Left renal pelvis (tissue), 4 donors: ENCODE results near the gene STXBP6. TPM values are rescaled to one million over a fixed set of nuclear protein-coding genes. Genes with fewer than 3 reads are reported as not detected.

Experiments
- DNase-seq, 4 donors: peaks; one replicate each; pipeline ENCODE4 v3.0.0-alpha.2; 2013; ENCODE audit warnings: low read depth in 4 of 4, low spot score in 3 of 4
- polyA plus RNA-seq, 4 donors: library from polyadenylated mRNA; unstranded; fragments of 120-200 nt; gene quantifications; one replicate each; pipeline ENCODE4 v1.2.1, GENCODE V29; 2013; ENCODE audit not compliant: insufficient read length in 4 of 4

STXBP6 gene
- polyA plus RNA-seq, 4 donors, result 9.0 to 11.0 (median 10.0) TPM

DNA sequence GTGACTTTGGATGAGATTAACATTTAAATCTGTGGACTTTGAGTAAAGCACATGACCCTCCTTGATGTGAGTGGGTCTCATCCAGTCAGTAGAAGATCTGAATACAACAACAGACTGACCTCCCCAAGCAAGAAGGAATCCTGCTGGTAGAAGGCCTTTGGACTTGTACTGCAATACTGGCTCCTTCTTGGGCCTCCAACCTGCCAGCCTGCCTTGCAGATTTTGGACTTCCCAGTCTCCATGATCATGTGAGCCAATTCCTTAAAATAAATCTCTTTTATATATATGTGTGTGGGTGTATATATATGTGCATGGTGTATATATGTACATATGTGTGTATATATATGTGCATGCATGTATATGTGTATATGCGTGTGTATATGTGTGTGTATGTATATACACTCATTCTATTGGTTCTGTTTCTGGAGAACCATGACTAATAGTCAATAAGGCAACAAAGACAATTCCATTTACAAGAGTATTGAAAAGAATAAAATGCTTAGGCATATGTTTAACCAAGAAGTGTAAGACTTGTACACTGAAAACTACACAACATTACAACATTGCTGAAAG lies 183.8 kb downstream of the STXBP6 start:
- DNase-seq, result no peak

DNA sequence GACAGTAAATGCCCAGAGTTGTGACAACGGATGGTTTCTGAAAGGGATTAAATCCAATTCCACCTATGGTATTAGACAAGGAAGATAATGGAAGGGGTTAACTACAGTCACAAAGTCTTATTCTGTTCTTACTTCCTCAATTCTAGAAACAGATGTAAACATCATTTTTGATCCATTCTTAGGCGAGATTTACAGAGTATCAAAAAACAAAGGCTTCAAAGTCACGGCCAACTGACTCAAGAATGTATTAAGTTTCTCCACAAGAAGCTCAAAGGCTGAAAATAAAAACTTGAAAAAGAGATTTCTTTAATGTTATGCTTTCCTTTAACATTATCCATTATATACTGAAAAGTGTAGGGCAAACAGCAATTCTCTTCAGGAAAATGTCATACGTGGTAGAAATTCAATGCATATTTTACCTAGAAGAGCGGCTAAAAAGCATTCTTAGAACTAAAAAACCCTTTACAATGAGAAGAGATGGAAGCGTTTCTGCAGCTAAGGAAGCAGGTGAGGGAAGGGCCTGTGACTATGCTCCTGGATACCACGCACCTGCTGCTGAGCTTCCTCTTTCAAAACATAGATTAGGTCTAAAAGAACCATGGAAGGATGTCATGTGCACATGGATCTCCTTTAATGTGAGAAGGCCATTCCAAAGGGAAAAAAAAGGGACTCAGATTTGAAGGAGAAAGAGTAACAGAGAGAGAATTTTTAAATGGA lies 185.8 kb downstream of the STXBP6 start:
- DNase-seq, result no peak

DNA sequence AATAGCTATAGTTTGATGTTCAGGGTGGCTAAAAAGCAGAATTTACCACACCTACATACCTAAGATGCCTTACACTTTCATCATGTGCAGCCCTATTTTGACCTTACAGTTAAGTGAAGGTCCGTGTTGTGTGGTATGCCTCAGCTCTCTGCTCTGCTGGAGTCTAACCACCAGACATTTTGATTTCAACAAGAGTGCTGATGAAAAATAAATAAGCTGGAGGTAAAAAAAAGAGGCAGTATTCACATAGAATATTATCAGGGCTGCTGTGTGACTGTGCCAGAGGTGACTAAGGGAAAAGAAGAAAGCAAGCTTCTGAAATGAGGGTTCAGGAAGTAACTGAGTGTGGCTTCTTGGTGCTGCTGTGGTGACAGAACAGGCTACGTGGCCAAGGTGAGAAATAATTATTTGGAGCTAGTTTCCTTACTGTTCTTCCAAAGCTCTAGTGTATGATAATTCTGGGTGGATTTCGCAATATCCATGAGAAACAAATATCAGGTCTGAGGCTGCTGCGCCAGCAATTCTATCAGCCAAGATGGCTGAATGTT lies 188.8 kb downstream of the STXBP6 start:
- no peak for DNase-seq

DNA sequence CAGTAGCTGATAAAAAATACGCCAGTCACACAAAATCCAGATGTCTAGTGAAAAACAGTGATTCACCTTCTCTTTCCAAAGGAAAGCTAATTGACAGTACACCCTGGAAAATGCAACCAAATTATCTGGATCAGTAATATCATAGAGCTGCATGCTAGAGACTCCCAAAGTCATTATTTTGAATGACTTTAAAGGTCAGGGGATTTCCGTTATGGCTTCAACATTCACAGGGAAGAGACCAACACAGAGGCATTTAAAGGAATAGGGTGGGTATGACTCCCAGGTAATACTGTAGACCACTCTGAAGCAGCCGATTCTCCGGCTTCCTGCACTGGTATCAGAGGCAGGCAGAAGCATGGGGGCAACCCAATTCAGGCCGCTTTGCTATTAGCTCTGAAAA lies 190.4 kb downstream of the STXBP6 start:
- no peak for DNase-seq

DNA sequence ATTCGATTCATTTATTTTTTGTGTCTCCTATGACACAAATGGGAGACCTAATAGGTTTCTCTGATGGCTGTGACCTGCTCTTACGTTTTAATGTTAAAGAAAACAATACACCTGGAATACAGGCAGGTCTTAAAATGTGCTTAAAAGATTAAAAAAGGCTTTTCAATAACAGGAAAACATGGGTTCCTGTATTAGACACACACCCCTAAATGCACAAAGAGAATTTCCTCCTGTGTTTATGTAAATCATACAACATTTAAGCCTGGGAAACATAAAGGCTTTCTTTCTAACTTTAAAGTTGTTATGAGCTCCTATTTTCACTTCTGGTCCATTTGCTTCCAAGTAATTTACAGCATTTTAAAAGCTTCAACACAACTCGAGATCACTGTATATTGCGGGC lies 191.3 kb downstream of the STXBP6 start:
- DNase-seq, result no peak

GRCh38 chr14:24858052-24858451 lies 191.9 kb downstream of the STXBP6 start:
- no peak for DNase-seq

- no peak for DNase-seq
Measured at GRCh38 chr14:24857277-24857676, 192.7 kb downstream of the STXBP6 start.

DNA sequence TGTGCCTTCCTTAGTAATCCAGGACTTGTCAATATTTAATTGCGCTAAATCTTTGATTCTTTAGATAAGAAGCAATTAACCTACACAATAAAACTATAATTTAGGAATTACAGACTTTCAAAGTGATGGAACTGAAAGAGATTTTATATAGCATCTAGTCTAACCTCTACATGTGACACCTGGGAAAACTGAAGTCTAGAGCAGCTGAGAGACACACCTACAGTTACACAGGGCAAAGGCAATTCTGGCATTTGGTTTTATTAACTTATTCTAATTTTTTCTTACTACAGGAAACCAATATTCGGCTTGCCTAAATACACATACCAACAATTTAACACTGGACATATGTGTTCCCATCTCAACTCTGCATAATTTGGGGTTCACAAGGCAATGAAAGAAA lies 196.5 kb downstream of the STXBP6 start:
- DNase-seq, result no peak

DNA sequence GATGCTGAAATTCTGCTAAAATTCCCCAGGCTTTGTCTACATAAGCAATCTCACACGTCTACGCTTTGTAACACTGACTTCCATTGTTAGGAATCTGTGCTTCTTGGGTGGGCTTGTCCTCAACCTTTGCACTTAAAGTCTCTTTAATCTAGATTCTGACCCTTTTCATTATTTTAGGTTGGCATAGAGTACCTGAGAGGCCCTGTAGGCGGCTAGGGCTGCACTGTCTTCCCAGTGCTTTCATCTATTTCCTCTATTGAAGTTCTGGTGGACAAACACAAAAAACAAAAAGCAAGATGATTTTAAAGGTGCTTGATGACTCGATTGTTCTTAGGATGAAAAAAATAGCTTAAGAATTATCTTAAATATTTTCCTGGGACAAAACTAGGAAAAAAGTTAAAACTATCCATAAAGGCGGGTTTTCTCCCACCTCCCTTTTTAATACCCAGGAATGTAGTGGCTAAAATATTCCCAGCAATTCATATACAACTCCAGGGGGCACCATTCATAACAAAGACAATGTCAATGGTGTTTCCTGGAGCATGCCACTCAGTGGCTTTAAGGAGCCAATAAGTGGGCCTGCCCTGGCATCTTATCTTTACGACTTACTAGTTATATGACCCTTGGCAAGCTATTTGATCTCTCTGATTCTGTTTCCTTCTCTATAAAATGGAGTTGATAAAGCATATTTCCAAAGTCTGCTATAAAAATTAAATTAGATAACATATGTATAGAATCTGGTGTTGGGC lies 197.5 kb downstream of the STXBP6 start:
- DNase-seq, result no peak

DNA sequence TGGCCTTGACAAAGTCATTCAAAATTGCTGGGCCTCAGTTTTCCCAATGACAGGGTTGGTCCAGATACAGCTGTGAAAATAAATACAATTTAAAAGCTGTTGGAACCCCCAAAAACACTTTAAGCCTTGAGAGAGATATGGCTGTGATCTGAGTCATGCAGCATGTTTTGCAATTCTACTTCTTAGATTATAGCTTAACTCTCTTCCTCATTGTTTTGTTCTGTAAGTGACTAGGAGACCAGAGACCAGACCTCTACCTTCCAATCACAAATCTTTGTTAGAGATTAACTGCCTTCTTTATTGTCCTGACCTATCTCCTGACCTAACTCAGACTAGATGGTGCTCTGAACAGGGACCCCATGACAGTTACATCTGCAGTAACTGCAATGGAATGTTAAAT lies 198.1 kb downstream of the STXBP6 start:
- DNase-seq, result no peak

DNA sequence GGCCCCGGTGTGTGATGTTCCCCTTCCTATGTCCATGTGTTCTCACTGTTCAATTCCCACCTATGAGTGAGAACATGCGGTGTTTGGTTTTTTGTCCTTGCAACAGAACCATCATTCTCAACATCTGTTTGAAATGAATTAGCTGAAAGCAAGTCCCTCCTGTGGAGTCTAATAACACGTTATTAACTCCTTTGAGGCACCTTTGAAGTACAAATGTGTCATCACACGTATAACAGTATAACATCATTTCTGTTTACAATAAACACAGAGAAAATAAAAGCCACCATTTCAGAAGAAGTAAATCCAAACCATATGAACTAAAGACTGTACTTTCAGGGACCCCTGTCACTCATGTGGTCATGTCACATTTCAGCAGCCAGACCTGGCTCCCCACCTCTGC lies 198.5 kb downstream of the STXBP6 start:
- DNase-seq, result no peak

DNA sequence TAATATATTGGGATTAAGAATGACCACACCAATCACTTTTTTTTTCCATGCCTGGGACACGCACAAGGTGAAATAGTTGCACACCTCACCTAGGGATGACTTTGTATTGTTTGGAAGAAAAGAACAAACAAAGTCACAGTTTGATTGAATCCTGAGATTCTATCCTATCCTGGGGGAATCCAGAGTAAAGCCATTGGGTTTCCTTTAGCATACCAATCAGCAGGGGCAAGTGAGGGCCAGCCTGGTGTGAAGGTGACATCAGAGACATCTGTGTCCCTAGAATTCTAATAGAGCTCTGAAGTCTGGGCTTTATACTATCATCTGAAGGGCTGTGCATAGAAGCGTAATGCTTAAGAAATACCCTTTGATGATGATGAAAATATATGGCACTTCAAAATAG lies 199.9 kb downstream of the STXBP6 start:
- DNase-seq, result no peak

DNA sequence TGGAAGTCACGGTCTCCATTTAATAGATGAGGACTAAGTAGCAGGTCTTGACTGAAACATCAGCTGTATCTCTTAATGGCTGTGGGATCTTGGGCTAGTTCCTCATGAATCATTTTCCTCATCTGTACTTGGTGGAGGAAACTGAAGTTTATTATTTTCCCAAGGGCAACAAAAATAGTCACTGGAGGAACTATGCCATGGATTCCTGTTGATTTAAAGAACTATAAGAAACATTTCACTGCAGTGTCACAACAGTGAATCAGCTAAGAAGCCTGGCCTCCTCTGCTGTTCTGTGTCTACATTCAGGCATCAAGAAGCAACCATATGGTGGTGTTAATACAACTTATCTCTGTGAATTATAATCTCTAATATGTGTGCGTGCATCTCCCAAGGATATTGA lies 200.5 kb downstream of the STXBP6 start:
- no peak for DNase-seq

DNA sequence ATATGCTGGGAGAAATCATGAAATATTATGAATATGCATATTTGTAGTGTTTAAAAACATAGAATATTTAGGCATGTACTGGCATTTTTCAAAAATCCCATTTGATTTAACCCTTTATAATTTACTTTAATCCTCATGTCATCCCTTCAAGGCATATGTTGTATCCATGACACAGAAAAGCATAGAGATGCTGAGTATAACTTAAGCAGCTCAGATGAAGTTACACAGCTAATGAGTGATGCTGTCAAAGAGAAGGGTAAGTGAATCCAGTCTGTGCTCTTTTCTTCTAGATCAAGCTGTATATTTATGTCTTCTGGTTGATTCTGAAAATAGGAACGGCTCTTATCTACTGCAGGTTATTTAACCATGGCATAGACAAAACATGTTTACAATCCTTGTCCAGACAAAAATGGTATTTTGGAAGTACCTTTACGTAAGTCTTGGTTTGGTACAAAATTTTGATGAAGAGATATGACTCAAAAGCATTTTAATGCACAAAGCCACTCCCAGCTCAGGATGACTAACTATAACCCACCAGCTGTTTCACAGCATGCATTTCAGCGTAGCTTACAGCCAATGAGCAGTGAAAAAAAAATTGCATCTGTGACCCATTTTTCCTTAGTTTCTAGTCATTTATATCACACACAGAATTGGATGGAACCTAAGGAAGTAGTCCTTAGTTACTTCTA lies 201.7 kb downstream of the STXBP6 start:
- no peak for DNase-seq

DNA sequence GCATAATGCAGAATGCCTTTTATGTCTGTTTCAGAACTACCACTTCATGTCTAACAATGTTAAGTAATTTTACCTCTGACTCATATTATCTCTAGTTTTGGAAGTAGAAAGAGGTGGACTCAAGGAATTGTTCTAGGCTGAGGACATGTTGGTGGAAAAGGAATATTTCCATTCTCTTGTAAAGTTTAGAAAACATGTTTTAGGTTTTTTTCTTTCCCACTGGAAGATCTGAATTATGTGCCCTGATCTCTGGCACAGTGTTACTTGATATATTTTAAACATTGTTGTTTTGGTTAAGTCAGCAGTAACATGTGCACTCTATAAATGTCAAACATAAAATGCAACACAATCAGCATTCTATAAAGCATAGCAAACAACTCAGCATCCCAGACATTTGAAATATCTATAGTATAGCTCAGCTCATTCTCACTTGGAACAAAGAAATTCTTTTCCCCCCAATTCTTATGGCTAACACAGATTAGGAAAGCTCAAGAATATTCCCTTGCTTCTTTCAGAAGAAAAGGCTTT lies 202.3 kb downstream of the STXBP6 start:
- DNase-seq, result no peak

- no peak for DNase-seq
Measured at GRCh38 chr14:24846261-24846660, 203.7 kb downstream of the STXBP6 start.

GRCh38 chr14:24845851-24846250 lies 204.1 kb downstream of the STXBP6 start:
- no peak for DNase-seq

DNA sequence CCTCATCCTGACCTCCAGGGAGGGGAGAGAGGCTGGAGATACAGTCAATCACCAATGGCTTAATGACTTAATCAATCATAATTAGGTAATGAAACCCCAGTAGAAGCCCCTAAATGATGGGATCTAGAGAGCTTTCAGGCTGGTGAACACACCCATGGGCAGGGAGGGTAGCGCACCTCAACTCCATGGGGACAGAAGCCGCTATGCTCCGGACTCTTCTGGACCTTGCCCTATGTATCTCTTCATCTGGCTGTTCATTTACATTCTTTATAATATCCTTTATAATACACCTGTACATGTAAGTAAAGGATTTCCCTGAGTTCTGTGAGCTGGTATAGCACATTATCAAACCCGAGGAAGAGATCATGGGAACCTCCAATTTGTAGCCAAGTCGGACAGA lies 205.9 kb downstream of the STXBP6 start:
- DNase-seq, result no peak

DNA sequence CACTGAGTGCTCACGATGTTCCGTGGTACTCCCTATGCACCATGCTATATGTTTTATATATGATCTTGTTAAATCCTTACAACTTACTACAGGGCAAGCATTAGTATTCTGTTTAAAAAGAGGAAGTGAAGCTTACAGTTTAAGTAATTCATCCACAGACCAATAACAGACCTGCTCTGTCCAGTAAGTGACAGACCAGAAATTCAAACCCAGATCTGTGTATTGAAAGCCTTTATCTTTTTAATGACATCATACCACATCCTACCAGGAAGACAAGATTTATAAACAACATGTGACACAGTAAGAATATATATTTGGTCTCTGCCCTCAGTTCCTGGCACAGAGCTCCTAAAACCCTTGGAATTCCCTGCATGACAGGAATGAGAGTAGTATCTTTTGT lies 206.5 kb downstream of the STXBP6 start:
- no peak for DNase-seq

DNA sequence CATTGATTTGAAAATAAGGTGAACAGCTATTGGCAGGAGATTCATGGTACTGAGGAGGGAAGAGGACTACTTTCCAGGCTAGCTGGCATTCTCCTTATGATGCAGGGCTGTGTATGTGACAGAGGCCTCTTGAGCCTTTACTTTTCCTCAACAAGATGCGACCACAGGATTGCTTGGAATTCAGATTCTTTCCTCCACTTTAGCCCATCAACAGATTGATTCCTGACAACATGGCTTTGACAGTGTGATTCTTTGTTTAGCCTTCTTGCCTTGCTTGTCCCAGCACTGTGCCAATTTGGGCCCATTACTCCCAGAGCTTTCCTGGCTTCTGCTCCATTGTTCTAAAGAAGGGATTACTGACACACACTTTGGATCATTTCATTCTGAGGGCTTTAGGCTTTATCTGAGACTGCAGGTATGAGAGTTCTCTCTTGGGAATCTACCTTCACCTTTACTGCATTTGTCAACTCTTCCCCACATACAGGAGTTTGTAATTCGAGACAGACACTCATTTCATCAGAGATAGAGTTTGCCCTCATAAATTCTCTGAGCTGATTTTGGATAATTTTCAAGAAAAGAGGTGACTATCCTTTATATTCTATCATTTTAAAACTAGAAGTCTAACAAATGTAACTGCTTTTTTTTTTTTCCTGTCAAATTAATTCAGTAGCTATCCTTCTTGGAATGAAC lies 209.6 kb downstream of the STXBP6 start:
- DNase-seq, result no peak
